SHP77 treated with DMSO at 0.1 percent for 48 hours (cell line): Measurements from ENCODE around the gene SET.
"Not testable (repeated sequence)": the region's sequence is repeated elsewhere in the genome, so short reads cannot be mapped to it uniquely, and the experiment has no call there.

Source experiments
- DNase-seq: peaks from one replicate; lab custom pipeline; 2025; lab: John Stamatoyannopoulos, UW

Gene SET, protein sequence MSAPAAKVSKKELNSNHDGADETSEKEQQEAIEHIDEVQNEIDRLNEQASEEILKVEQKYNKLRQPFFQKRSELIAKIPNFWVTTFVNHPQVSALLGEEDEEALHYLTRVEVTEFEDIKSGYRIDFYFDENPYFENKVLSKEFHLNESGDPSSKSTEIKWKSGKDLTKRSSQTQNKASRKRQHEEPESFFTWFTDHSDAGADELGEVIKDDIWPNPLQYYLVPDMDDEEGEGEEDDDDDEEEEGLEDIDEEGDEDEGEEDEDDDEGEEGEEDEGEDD

DNA sequence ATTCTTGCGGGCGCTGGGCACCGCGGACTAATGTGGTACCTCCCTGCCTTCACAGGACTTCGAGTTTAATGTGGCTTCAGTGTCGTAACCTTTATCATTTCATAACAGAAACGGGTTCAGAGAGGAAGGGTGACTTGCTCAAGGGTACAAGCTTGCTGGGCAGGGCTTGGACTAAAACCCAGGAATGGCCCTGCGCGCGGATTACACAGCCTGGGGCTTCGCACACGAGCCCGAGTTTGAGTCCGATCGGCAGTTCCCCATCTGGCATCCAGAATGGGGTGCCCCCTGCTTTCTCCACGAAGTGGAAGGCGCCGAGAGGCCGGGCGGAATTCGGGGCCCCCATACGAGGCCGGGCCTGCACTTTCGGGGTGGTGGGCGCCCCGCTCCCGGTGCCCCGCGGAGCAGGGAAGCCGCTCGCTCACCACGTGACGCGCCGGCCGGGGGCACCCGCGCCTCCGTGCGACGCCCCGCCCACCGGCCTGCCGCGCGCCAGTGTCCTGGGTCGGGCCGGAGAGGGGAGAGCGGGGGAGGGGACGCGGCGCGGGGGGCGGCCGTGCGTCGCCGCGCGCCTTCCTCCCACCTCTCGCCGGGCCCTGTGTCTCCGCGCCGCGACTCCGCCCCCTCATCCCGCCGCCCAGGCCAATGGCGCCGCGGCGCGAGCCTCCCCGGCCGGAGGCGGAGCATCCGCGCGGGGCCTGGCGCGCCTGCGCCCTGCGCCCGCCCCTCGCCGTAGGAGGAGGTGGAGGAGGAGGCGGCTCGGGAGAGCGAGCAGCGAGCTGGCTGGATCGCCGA lies at the start of gene SET:
Gene SET, plus strand, starts transcription at position 722 of the 792 bp plus-strand sequence. CDS start 361 bp downstream, outside the sequence.
- DNase-seq: peak; percentile 81

DNA sequence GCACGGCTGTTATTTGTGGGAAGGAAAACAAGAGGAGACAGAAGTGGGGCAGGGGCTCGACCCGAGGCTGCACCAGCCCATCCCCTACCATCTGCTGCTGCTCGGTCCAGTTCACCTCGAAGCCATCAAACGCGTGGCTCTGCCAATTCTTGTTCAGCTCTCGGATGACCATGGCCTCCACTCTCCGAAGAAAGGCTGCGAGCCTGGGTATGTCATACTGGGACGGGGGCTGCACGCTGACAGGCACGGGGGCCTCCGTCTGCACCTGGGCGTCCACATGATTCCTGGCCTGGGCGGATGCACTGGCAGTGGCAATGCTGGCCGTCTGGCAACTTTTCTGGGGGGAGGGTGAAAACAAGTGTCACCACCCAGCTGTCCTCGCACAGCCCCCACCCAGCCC lies 48.4 kb upstream of the SET start:
- DNase-seq: no peak

GRCh38 chr9:128642675-128643245 lies 46.3 kb upstream of the SET start:
- no peak for DNase-seq

DNA sequence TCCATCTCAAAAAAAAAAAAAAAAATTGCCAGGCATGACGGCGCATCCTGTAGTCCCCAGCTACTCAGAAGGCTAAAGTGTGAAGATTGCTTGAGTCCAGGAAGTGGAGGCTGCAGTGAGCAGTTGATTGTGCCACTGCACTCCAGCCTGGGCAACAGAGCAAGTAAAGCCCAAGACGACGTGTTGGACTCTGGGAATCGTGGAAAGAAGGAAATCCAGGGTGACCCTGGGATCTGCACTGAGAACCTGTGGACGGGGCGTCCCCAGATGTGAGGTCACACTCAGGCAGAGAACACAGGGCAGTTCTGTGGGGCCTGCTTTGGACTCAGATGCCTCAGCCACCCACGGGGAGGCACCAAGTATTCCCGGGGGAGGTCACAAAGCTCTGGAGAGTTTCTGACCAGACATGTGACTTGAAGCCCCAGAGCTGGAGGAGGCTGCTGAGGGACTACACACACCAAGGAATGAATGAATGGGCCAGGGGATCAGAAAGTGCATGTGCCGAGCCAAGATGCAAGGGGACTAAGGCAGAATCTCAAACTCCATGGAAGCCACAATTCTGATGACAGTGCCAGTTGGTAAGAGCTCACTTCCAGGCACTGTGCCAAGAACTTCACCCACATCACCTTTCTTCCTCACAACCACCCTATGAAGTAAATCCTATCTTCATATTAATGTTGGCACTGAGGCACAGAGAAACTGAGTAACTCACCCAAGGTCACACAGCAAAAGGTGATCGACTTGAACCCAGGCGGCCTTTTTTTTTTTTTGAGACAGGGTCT lies 45.3 kb upstream of the SET start:
- DNase-seq: no peak

DNA sequence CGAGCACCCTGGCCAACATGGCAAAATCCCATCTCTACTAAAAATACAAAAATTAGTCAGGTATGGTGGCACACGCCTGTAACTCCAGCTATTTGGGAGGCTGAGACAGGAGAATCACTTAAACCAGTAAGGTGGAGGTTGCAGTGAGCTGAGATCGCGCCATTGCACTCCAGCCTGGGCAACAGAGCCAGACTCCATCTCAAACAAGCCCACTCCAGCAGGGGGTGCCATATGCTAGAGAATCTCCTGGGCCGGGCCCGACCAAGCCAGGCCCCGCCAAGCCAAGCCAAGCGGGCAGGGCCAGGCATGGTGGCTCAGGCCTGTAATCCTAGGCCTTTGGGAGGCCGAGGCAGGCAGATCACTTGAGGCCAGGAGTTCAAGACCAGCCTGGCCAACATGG lies 40.8 kb upstream of the SET start:
- DNase-seq: not testable (repeated sequence)

- no peak for DNase-seq
Observed at GRCh38 chr9:128651798-128652197, 37.2 kb upstream of the SET start.

GRCh38 chr9:128653908-128654307 lies 35.1 kb upstream of the SET start:
- DNase-seq: no peak

GRCh38 chr9:128654481-128654880 lies 34.5 kb upstream of the SET start:
- no peak for DNase-seq

- DNase-seq: peak; percentile 62
Observed at GRCh38 chr9:128656416-128657343, 32.3 kb upstream of the SET start, which contains the start of gene DYNC2I2. TSS of gene DYNC2I2 (minus strand) at chr9:128656847. CDS start at chr9:128656726, 121 bp downstream.

- DNase-seq: no peak
Observed at GRCh38 chr9:128657344-128657704, 31.7 kb upstream of the SET start.

DNA sequence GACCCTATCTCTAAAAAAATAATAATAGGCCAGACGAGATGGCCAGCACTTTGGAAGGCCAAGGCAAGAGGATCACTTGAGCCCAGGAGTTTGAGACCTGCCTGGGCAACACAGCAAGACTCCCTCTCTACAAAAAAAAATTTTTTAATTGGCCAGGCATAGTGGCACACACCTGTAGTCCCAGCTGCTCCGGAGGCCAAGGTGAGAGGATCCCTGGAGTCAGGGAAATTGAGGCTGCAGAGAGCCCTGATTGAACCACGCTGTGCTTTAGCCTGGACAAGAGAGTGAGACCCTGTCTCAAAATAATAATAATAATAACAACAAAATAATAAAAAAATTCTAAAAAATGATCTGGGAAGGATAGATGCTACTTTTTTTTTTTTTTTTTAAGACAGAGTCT lies 31.2 kb upstream of the SET start:
- no peak for DNase-seq

GRCh38 chr9:128666481-128666941 lies 22.5 kb upstream of the SET start:
- DNase-seq: not testable (repeated sequence)

DNA sequence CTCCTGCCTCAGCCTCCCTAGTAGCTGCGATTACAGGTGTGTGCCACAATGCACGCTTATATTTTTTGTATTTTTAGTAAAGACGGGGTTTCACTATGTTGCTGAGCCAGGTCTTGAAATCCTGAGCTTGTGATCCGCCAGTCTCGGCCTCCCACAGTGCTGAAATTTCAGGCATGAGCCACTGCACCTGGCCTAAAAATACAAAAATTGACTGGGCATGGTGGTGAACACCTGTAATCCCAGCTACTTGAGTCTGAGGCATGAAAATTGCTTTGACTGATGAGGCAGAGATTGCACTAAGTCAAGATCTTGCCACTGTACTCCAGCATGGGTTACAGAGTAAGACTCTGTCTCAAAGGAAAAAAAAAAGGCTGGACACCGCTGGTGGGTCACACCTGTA lies 19.2 kb upstream of the SET start:
- DNase-seq: no peak

DNA sequence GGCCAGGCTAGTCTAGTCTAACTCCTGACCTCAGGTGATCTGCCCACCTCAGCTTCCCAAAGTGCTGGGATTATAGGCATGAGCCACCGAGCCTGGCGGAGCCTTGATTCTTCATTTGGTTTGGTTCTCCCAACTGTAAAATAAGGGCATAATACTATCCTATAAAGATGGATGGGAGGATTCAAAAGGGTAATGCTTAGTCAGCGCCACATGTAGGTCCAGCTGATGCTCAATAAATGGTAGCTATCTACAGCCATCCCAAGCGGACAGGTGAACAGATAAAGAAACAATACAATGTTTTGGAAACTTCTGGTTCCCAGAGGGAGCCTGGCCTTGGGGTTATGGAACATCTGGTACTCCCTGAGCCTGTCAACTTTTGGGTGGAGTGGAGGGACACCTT lies 13.6 kb upstream of the SET start:
- DNase-seq: no peak

GRCh38 chr9:128677794-128678193 lies 11.2 kb upstream of the SET start:
- DNase-seq: no peak

DNA sequence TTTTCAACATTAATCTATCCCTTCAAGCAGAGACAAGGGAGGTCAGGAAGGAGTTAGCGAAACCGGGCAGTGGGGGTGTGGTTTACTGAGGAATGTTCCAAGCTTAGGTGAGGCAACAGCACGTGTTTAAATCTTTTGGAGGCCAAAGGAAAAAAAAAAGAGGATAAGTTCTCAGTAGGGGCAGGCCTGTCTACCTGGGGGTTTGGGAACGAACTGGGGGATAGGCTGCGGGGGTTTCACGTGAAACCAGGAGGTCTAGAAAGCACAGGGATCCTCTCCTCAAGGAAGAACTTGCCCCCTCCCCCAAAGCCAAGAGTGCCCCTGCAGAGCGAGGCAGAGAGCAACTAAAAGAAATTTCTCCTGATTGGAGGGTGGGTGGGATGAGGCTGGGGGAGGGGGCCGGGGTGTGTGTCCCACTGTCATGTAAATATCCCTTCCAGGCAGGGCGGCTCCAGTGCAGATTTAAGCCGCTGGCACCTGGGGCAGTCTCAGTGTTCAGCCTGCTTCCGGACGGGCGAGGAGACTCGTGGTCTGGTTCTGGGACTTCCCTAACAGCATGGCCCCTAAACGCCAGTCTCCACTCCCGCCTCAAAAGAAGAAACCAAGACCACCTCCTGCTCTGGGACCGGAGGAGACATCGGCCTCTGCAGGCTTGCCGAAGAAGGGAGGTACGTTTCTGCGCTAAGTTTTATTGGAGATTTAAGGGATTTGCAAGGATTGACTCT lies 5.5 kb upstream of the SET start:
- DNase-seq: no peak

DNA sequence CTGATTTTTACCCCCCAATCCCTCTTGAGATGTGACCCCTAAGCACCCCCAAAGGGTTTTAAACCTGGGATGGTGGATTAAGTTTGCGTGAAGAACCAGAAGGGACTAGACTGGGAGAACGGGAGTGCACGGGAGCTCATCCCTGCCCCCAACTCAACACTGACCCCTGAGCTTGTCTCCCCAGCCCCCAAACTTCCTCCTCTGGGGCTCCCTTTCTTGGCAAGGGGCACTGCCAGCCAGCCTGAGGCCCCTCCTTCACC lies 5.0 kb upstream of the SET start:
- no peak for DNase-seq

DNA sequence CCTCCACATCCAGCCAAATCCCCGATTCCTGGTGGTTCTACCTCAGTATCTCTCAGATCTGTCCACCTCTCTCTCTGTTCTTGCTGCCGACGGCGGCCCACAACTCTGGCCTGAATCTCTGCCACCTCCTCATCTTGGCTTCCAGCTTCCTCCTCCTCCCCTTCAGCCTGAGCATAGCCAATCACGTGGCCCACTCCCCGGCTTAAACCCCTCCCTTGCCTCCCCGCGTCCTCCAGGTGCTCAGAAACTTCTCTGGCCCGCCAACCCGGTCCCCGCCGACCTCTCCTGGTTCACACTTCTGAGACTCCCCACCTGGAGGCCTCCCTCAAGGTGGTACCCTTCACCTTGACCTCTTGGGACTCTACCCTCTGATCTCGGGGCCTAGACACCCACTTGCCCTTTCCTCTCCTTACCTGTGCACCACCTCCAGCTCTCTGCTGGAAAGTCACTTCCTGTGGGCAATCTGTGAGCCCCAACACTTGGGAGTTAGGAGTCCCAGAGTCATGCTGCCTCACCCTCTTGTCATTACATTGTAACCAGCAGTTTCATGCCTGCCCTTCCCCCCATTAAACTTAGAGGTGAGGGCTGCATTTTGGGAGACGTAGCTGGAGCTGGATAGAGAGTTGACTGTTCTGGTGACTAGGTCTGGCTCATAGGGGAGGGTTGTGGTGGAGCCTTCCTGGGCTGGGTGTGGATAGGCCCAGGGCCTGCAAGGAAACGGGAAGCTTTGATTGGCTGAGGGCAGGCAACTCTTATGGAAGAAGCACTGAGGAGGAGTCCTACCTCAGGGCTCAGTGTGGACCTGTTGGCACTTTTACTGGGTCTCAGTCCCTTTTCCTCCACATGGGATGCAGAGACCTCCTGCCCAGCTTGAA lies 4.5 kb upstream of the SET start:
- DNase-seq: no peak

DNA sequence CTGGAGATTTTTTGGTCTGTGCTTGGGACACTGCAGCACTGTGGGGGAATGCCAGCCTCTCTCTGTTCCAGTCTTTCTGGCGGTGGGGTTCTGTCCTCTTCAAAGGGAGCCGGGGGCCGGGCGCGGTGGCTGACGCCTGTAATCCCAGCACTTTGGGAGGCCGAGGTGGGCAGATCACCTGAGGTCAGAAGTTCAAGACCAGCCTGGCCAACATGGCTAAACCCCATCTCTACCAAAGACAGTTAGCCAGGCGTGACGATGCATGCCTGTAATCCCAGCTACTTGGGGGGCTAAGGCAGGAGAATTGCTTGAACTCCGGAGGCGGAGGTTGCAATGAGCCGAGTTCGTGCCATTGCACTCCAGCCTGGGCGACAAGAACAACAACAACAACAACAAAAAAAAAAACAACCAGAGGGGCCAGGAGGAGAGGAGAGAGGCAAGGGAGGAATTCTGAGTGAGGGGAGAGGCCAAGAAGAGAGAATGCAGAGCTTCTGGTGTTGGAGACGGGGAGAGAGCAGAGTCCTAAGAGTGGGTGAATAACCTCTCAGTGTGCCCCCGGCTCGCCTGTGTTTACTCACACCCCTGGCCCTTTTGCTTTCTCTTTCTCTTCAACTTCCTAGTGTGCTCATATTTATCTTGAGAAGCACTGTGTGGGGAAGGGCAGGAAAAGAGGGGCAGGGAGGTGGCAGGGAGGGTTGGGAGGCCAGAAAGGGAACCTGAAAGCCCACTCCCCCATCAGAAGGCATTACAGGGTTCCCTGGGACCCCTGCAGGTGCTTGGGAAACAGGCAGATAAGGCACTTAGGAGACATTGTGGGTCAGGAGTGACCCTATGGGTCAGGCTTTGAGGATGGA lies 3.2 kb upstream of the SET start:
- DNase-seq: no peak
